Measurements from ENCODE around the gene COMMD1.

Gene COMMD1

DNA sequence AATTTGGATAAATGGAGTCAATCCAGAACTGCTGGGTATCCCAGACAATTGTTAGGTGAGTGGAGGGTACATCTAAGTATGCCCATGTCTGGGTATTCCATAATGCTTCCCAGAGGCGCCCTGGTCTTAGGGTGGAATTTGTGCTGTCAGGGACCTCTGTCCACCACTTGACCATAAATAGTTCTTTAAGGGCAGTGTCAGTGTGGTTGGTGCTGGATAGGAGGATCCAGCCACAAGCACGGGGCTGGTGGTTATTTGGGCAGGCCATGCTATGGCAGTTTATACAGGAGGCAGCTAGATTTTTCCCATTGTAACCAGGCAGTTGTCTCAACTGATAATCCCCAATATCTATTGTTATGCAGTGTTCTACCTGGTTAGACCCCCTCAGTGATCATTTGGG lies 186.0 kb downstream of the COMMD1 start:
- TF ChIP-seq, protein P1, sequence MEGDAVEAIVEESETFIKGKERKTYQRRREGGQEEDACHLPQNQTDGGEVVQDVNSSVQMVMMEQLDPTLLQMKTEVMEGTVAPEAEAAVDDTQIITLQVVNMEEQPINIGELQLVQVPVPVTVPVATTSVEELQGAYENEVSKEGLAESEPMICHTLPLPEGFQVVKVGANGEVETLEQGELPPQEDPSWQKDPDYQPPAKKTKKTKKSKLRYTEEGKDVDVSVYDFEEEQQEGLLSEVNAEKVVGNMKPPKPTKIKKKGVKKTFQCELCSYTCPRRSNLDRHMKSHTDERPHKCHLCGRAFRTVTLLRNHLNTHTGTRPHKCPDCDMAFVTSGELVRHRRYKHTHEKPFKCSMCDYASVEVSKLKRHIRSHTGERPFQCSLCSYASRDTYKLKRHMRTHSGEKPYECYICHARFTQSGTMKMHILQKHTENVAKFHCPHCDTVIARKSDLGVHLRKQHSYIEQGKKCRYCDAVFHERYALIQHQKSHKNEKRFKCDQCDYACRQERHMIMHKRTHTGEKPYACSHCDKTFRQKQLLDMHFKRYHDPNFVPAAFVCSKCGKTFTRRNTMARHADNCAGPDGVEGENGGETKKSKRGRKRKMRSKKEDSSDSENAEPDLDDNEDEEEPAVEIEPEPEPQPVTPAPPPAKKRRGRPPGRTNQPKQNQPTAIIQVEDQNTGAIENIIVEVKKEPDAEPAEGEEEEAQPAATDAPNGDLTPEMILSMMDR (IDR thresholded peaks at IDR 0.05; ENCODE audit: low read depth, low read length, poor library complexity, severe bottlenecking), result no peak
- no peak for TF ChIP-seq EZH2phosphoT487 (IDR thresholded peaks at IDR 0.05; ENCODE audit: borderline replicate concordance, low read length)
- Histone ChIP-seq H3K4me3 (ENCODE audit: low read length) (no peak overlapping the region), H3K36me3 (ENCODE audit: control insufficient read depth, low read length) (no peaks in the 10 kb centered on the region)

DNA sequence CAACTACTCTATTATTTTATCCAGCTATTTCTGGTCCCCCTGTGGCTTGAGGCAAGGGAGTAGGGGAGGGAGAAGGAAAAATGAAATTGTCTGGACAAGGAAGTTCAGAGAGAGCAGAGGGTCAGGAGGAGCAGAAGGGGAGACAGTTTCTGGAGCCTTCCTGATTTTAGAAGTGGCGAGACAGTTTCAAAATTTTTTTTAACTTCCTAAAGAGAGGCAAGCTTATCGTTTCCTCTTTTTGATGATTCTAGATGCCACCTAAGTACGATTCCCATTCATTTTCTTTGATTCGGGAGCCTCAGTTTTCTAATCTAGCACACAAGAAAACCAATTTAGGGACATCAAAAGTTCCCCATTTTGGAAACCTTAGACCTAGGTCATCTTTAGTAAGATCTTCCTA lies 193.6 kb downstream of the COMMD1 start:
- Histone ChIP-seq H3K4me1 (ENCODE audit: control insufficient read depth, low read length) (peaks cover 38% of the 10 kb centered on the region), H3K27ac (ENCODE audit: low read depth, low read length) (peak overlapping the region; percentile 57), H3F3A (ENCODE audit: control insufficient read depth, insufficient read depth) (no peaks in the 10 kb centered on the region), H3K9me3 (ENCODE audit: control insufficient read depth, insufficient read depth, low read length) (no peaks in the 10 kb centered on the region), H4K20me1 (ENCODE audit: control insufficient read depth, insufficient read depth, low read depth, low read length) (no peaks in the 10 kb centered on the region), H3K79me2 (ENCODE audit: control insufficient read depth, low read length) (no peaks in the 10 kb centered on the region), H3K9me2 (replicated peaks; ENCODE audit: control insufficient read depth, low read length) (no peaks in the 10 kb centered on the region), H3K4me2 (ENCODE audit: low read length) (peak overlapping the region; percentile 68), H3K36me3 (ENCODE audit: control insufficient read depth, low read length) (no peaks in the 10 kb centered on the region), H3K27me3 (ENCODE audit: control insufficient read depth, low read length) (no peaks in the 10 kb centered on the region), H3K4me3 (ENCODE audit: low read length) (peak overlapping the region; percentile 46)
- TF ChIP-seq, protein P1 (IDR thresholded peaks at IDR 0.05; ENCODE audit: low read depth, low read length, poor library complexity, severe bottlenecking), result no peak
- no peak for TF ChIP-seq EZH2phosphoT487 (IDR thresholded peaks at IDR 0.05; ENCODE audit: borderline replicate concordance, low read length)

More for the DNA sequence above, 186.0 kb downstream of the COMMD1 start:
- no peaks in the 10 kb centered on the region for H3K9me3 ChIP-seq (ENCODE audit: control insufficient read depth, insufficient read depth, low read length)
- no peaks in the 10 kb centered on the region for H3K27me3 ChIP-seq (ENCODE audit: control insufficient read depth, low read length)
- H3K27ac ChIP-seq (ENCODE audit: low read depth, low read length), result no peak overlapping the region
- no peaks in the 10 kb centered on the region for H3K4me1 ChIP-seq (ENCODE audit: control insufficient read depth, low read length)
- H4K20me1 ChIP-seq (ENCODE audit: control insufficient read depth, insufficient read depth, low read depth, low read length), result no peaks in the 10 kb centered on the region
- no peak overlapping the region for H3K4me2 ChIP-seq (ENCODE audit: low read length)
- no peaks in the 10 kb centered on the region for H3F3A ChIP-seq (ENCODE audit: control insufficient read depth, insufficient read depth)
- H3K9me2 ChIP-seq (replicated peaks; ENCODE audit: control insufficient read depth, low read length), result no peaks in the 10 kb centered on the region
- no peaks in the 10 kb centered on the region for H3K79me2 ChIP-seq (ENCODE audit: control insufficient read depth, low read length)

DNA sequence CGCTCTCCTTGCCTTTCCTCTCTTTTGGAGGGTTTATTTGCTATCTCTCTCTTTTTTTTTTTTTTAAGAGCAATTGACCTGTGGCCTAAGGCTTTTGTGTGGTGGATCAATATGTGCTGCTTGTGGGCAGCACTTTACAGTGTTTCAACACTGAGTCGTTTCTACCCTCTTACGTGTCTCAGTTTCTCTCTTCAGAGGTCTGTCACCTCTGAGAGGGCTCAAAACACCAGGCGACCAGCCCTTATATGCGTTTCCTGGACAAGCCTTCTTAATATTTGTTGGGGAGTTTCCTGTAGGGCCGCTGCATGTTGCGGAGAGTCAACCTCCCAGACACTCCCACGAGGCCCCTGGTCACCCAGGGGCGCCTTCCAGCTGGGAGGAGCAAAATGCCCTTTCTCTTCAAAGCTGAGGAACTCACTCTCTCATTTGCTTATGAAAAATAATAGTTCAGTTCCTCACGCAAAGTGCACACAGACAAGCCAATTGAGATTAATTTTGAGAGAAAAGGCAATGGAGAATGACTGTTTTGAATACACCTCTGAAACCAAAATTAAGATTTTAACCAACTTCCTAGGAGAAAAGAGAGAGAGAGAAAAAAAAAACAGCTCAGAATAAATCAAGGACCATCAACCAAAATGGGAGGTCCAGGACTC lies 194.2 kb downstream of the COMMD1 start:
- no peak for TF ChIP-seq EZH2phosphoT487 (IDR thresholded peaks at IDR 0.05; ENCODE audit: borderline replicate concordance, low read length)
- TF ChIP-seq, protein P1 (IDR thresholded peaks at IDR 0.05; ENCODE audit: low read depth, low read length, poor library complexity, severe bottlenecking), result no peak
- peak overlapping the region; percentile 57 for H3K27ac ChIP-seq (ENCODE audit: low read depth, low read length)
- H4K20me1 ChIP-seq (ENCODE audit: control insufficient read depth, insufficient read depth, low read depth, low read length), result no peaks in the 10 kb centered on the region
- H3K36me3 ChIP-seq (ENCODE audit: control insufficient read depth, low read length), result no peaks in the 10 kb centered on the region
- H3K4me2 ChIP-seq (ENCODE audit: low read length), result peak overlapping the region; percentile 68
- H3K9me3 ChIP-seq (ENCODE audit: control insufficient read depth, insufficient read depth, low read length), result no peaks in the 10 kb centered on the region
- H3K9me2 ChIP-seq (replicated peaks; ENCODE audit: control insufficient read depth, low read length), result no peaks in the 10 kb centered on the region
- H3K4me3 ChIP-seq (ENCODE audit: low read length), result peak overlapping the region; percentile 46
- H3K4me1 ChIP-seq (ENCODE audit: control insufficient read depth, low read length), result peaks cover 38% of the 10 kb centered on the region
- no peaks in the 10 kb centered on the region for H3K79me2 ChIP-seq (ENCODE audit: control insufficient read depth, low read length)
- no peaks in the 10 kb centered on the region for H3K27me3 ChIP-seq (ENCODE audit: control insufficient read depth, low read length)
- H3F3A ChIP-seq (ENCODE audit: control insufficient read depth, insufficient read depth), result no peaks in the 10 kb centered on the region

Data from DOHH2 (cell line).